Ovary (tissue), 3 donors: ENCODE data around the gene SLC28A2.

Source experiments
- POLR2A ChIP-seq: fragments of 450-650 bp; IDR thresholded peaks from one replicate; pipeline ENCODE4 v1.6.1; 2017; ENCODE audit warnings: antibody characterized with exemption, mild to moderate bottlenecking, moderate library complexity
- TF ChIP-seq, protein P1 (sequence below), 3 donors: fragments of 450-650 bp in 2 of 3; fragments of 200-600 bp in 1 of 3; IDR thresholded peaks; one replicate each; pipeline versions ENCODE4 v1.5.1 to v1.8.0; 2016 to 2022; ENCODE audit warnings: antibody characterized with exemption in 3 of 3, mild to moderate bottlenecking in 1 of 3
- donor health status: DM: no; HTN: no; CAD: no.

DNA sequence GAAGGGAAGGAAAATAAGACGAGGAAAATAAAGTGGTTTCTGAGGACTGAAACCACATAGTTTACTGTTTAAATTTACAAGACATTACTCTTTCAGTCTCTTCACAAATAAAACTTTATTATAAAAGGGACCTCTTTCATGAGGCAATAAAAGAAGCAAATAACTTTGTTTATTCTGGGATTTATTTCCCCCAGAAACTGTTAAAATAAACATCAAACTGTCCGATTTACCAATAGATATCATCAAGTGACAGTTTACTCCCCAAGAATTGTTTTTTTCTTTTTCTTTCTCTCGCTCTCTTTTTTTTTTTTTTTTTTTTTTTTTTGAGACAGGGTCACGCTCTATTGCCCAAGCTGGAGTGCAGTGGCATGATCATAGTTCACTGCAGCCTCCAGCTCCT, 54.1 kb downstream of the SLC28A2 start:
- TF ChIP-seq, protein P1, sequence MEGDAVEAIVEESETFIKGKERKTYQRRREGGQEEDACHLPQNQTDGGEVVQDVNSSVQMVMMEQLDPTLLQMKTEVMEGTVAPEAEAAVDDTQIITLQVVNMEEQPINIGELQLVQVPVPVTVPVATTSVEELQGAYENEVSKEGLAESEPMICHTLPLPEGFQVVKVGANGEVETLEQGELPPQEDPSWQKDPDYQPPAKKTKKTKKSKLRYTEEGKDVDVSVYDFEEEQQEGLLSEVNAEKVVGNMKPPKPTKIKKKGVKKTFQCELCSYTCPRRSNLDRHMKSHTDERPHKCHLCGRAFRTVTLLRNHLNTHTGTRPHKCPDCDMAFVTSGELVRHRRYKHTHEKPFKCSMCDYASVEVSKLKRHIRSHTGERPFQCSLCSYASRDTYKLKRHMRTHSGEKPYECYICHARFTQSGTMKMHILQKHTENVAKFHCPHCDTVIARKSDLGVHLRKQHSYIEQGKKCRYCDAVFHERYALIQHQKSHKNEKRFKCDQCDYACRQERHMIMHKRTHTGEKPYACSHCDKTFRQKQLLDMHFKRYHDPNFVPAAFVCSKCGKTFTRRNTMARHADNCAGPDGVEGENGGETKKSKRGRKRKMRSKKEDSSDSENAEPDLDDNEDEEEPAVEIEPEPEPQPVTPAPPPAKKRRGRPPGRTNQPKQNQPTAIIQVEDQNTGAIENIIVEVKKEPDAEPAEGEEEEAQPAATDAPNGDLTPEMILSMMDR (IDR thresholded peaks at IDR 0.05) = no peak
- TF ChIP-seq POLR2A = no peak
